CD4-positive, alpha-beta memory T cell (primary cell): Measurements from ENCODE around the gene PHYH. TPM values are rescaled to one million over a fixed set of nuclear protein-coding genes. Genes with fewer than 3 reads are reported as not detected.
"Not testable (repeated sequence)": the region's sequence is repeated elsewhere in the genome, so short reads cannot be mapped to it uniquely, and the experiment has no call there.

Source experiments
- CTCF ChIA-PET: fragments of 350-600 bp; sonication (Branson Sonifier 250); formaldehyde crosslinking; loops from one replicate; lab custom pipeline; 2021; ENCODE audit warnings: inconsistent platforms; ENCODE audit not compliant: partially characterized antibody; lab: Charles Lee
- POLR2A ChIA-PET: fragments of 350-600 bp; sonication (Branson Sonifier 250); formaldehyde crosslinking; loops from one replicate; lab custom pipeline; 2021; ENCODE audit not compliant: partially characterized antibody; lab: Charles Lee
- DNase-seq, 5 donors: peaks; one replicate each; pipeline versions ENCODE4 v3.0.0 to v3.0.0-alpha.2; 2020 to 2022; ENCODE audit warnings: mixed read lengths in 1 of 5
- H3K27ac ChIP-seq: one replicate; pipeline ENCODE4 v1.7.0; 2013; ENCODE audit warnings: low read depth, low read length
- H3K27me3 ChIP-seq: 2 replicates; pipeline ENCODE4 v1.7.0; 2013; ENCODE audit warnings: mild to moderate bottlenecking, low read length, moderate library complexity; ENCODE audit not compliant: insufficient read depth
- H3K36me3 ChIP-seq: 2 replicates; pipeline ENCODE4 v1.7.0; 2013; ENCODE audit warnings: mild to moderate bottlenecking, low read length, moderate library complexity; ENCODE audit not compliant: insufficient read depth
- H3K4me1 ChIP-seq: 2 replicates; pipeline ENCODE4 v1.7.0; 2013; ENCODE audit warnings: mild to moderate bottlenecking, low read length, moderate library complexity; ENCODE audit not compliant: insufficient read depth
- H3K4me3 ChIP-seq, 2 donors: one replicate each; pipeline ENCODE4 v1.7.0; 2013; ENCODE audit warnings: low read length in 2 of 2, mild to moderate bottlenecking in 1 of 2
- H3K9me3 ChIP-seq, 2 donors: one replicate each; pipeline ENCODE4 v1.7.0; 2013; ENCODE audit warnings: low read length in 2 of 2, control low read depth in 1 of 2; ENCODE audit not compliant: control insufficient read depth in 1 of 2
- H3K27ac Mint-ChIP-seq, 7 donors: one replicate each; pipeline ENCODE4 v1.8.0; 2020 to 2021; ENCODE audit warnings: mixed read lengths in 7 of 7, mild to moderate bottlenecking in 6 of 7, inconsistent platforms in 3 of 7, moderate library complexity in 3 of 7
- H3K27me3 Mint-ChIP-seq, 2 donors: one replicate each; pipeline ENCODE4 v1.8.0; 2020 to 2021; ENCODE audit warnings: mixed read lengths in 2 of 2
- H3K36me3 Mint-ChIP-seq, 2 donors: one replicate each; pipeline ENCODE4 v1.8.0; 2020 to 2021; ENCODE audit warnings: mixed read lengths in 2 of 2, inconsistent platforms in 1 of 2, mild to moderate bottlenecking in 1 of 2
- H3K4me1 Mint-ChIP-seq, 4 donors: one replicate each; pipeline ENCODE4 v1.8.0; 2020 to 2021; ENCODE audit warnings: mixed read lengths in 4 of 4, mild to moderate bottlenecking in 1 of 4
- H3K4me3 Mint-ChIP-seq, 8 donors: one replicate each; pipeline ENCODE4 v1.8.0; 2020 to 2021; ENCODE audit warnings: mixed read lengths in 8 of 8, mild to moderate bottlenecking in 7 of 8, moderate library complexity in 6 of 8, inconsistent platforms in 3 of 8
- H3K9me3 Mint-ChIP-seq, 8 donors: one replicate each; pipeline ENCODE4 v1.8.0; 2020 to 2021; ENCODE audit warnings: mixed read lengths in 8 of 8, mild to moderate bottlenecking in 5 of 8, inconsistent platforms in 3 of 8, moderate library complexity in 1 of 8
- intact Hi-C: fragments of 100-400 bp; cut with micrococcal nuclease; formaldehyde crosslinking; loops from one replicate; pipeline ENCODE4 v1.15.1; 2023
- polyA plus RNA-seq, 2 donors: library from polyadenylated mRNA; unstranded; fragments of 300-500 nt; fragmentation: Illumina TruSeq; gene quantifications; one replicate each; pipeline ENCODE4 v1.2.3, GENCODE V29; 2021
- total RNA-seq, 2 experiments: library from RNA; stranded (reverse); gene quantifications; one replicate each; pipeline ENCODE4 v1.2.3, GENCODE V29; 2021

The PHYH gene
- total and polyA plus RNA-seq, 4 experiments from 2014 or later: 8.7 to 19.3 (median 12.6) TPM

- Mint-ChIP-seq H3K27me3 (peaks cover 0 to 2% of the 10 kb centered on the region in 2 donors), H3K9me3 (no peaks in the 10 kb centered on the region), H3K36me3 (peaks cover 6 to 9% of the 10 kb centered on the region in 2 donors), H3K4me3 (no peak overlapping the region), H3K4me1 (peaks cover 0 to under 1% (median 0%) of the 10 kb centered on the region in 4 donors), H3K27ac (peak overlapping the region in 1 of 7 donors; percentile 15)
- ChIA-PET CTCF (interaction anchor here (1.7 kb wide), 1 partner anchor 10 kb away, joined by 5 read pairs; no protein-coding TSS in a partner anchor), POLR2A (no interaction called here)
- H3K27me3 ChIP-seq: no peaks in the 10 kb centered on the region
- no peak for DNase-seq
- H3K27ac ChIP-seq: no peak overlapping the region
- H3K4me1 ChIP-seq: no peaks in the 10 kb centered on the region
- no peak overlapping the region for H3K4me3 ChIP-seq
- no peaks in the 10 kb centered on the region for H3K9me3 ChIP-seq
- intact Hi-C loops: loop anchor here (5.0 kb wide), 1 partner anchor 50 kb away; no protein-coding TSS in a partner anchor
- H3K36me3 ChIP-seq: no peaks in the 10 kb centered on the region
These were observed 23.0 kb downstream of the PHYH start for GRCh38 chr10:13276749-13277365.

GRCh38 chr10:13276146-13276545 is 23.7 kb downstream of the PHYH start:
- H3K4me1 ChIP-seq, H3K36me3 ChIP-seq, H3K9me3 Mint-ChIP-seq, H3K4me1 Mint-ChIP-seq, DNase-seq, H3K36me3 Mint-ChIP-seq, POLR2A ChIA-PET, H3K4me3 Mint-ChIP-seq, H3K9me3 ChIP-seq, H3K27me3 ChIP-seq, H3K27me3 Mint-ChIP-seq, H3K4me3 ChIP-seq, H3K27ac ChIP-seq, H3K27ac Mint-ChIP-seq: not testable (repeated sequence)
- intact Hi-C loops: loop anchor here (5.0 kb wide), 1 partner anchor 49 kb away; no protein-coding TSS in a partner anchor
- CTCF ChIA-PET: interaction anchor here (1.7 kb wide), 1 partner anchor 9 kb away, joined by 5 read pairs; no protein-coding TSS in a partner anchor

- peak overlapping the region in 1 of 8 donors; percentile 17 for H3K4me3 Mint-ChIP-seq
These were observed 27.7 kb downstream of the PHYH start for GRCh38 chr10:13272164-13272571.

GRCh38 chr10:13271552-13272163 is 28.2 kb downstream of the PHYH start:
- ChIA-PET CTCF (interaction anchor here (0.7 to 3.7 kb wide), 3 partner anchors 28 to 79 kb away, joined by 3 to 21 read pairs (median 7); partner anchors contain the start of gene PHYH), POLR2A (interaction anchor here (1.6 to 2.0 kb wide), 2 partner anchors 28 to 30 kb away, joined by 4 to 6 read pairs; partner anchors contain the start of gene PHYH)
- Histone ChIP-seq H3K9me3 (no peaks in the 10 kb centered on the region), H3K36me3 (no peaks in the 10 kb centered on the region), H3K27ac (no peak overlapping the region), H3K27me3 (no peaks in the 10 kb centered on the region), H3K4me1 (peaks cover 8% of the 10 kb centered on the region), H3K4me3 (no peak overlapping the region)
- no peaks in the 10 kb centered on the region for H3K9me3 Mint-ChIP-seq
- H3K4me3 Mint-ChIP-seq: peak overlapping the region in 3 of 8 donors; percentile 17 to 18 (median 17)
- no peaks in the 10 kb centered on the region for H3K36me3 Mint-ChIP-seq
- peaks cover 0 to 2% of the 10 kb centered on the region in 2 donors for H3K27me3 Mint-ChIP-seq
- peak overlapping the region in 4 of 7 donors; percentile 37 to 81 (median 72) for H3K27ac Mint-ChIP-seq
- peaks cover 0 to 6% (median 4%) of the 10 kb centered on the region in 4 donors for H3K4me1 Mint-ChIP-seq
- peak; percentile 41 to 54 (median 49) for DNase-seq
- intact Hi-C loops: loop anchor here (1.0 kb wide), 2 partner anchors 31 to 80 kb away; no protein-coding TSS in a partner anchor

More at GRCh38 chr10:13272164-13272571, 27.7 kb downstream of the PHYH start:
- no peaks in the 10 kb centered on the region for H3K36me3 Mint-ChIP-seq
- peaks cover 0 to 6% (median 4%) of the 10 kb centered on the region in 4 donors for H3K4me1 Mint-ChIP-seq
- no peak for DNase-seq
- Histone ChIP-seq H3K4me3 (no peak overlapping the region), H3K4me1 (peaks cover 8% of the 10 kb centered on the region), H3K36me3 (no peaks in the 10 kb centered on the region), H3K27me3 (no peaks in the 10 kb centered on the region), H3K9me3 (no peaks in the 10 kb centered on the region), H3K27ac (no peak overlapping the region)
- POLR2A ChIA-PET: interaction anchor here (1.6 to 2.0 kb wide), 2 partner anchors 28 to 30 kb away, joined by 4 to 6 read pairs; partner anchors contain the start of gene PHYH
- H3K9me3 Mint-ChIP-seq: no peaks in the 10 kb centered on the region
- intact Hi-C loops: no loop called here
- peaks cover 0 to 2% of the 10 kb centered on the region in 2 donors for H3K27me3 Mint-ChIP-seq
- CTCF ChIA-PET: interaction anchor here (0.7 to 3.7 kb wide), 3 partner anchors 27 to 79 kb away, joined by 3 to 21 read pairs (median 7); partner anchors contain the start of gene PHYH
- peak overlapping the region in 1 of 7 donors; percentile 68 for H3K27ac Mint-ChIP-seq

GRCh38 chr10:13270877-13271551 is 28.9 kb downstream of the PHYH start:
- Mint-ChIP-seq H3K27ac (peak overlapping the region in 2 of 7 donors; percentile 44 to 81), H3K27me3 (peaks cover 1 to 4% of the 10 kb centered on the region in 2 donors), H3K4me1 (peaks cover 0 to 6% (median 4%) of the 10 kb centered on the region in 4 donors), H3K36me3 (no peaks in the 10 kb centered on the region), H3K9me3 (no peaks in the 10 kb centered on the region), H3K4me3 (no peak overlapping the region)
- intact Hi-C loops: loop anchor here (1.0 kb wide), 2 partner anchors 31 to 80 kb away; no protein-coding TSS in a partner anchor
- no peak overlapping the region for H3K4me3 ChIP-seq
- CTCF ChIA-PET: interaction anchor here (3.7 kb wide), 1 partner anchor 32 kb away, joined by 21 read pairs; no protein-coding TSS in a partner anchor
- DNase-seq: no peak
- no peak overlapping the region for H3K27ac ChIP-seq
- no peaks in the 10 kb centered on the region for H3K9me3 ChIP-seq
- no peaks in the 10 kb centered on the region for H3K36me3 ChIP-seq
- no peaks in the 10 kb centered on the region for H3K27me3 ChIP-seq
- POLR2A ChIA-PET: interaction anchor here (1.6 kb wide), 1 partner anchor 29 kb away, joined by 4 read pairs; the partner anchor contains the start of gene PHYH
- peaks cover 8% of the 10 kb centered on the region for H3K4me1 ChIP-seq

- Histone ChIP-seq H3K4me3 (no peak overlapping the region), H3K4me1 (peaks cover 8% of the 10 kb centered on the region), H3K27me3 (no peaks in the 10 kb centered on the region), H3K36me3 (no peaks in the 10 kb centered on the region), H3K27ac (no peak overlapping the region), H3K9me3 (no peaks in the 10 kb centered on the region)
- ChIA-PET POLR2A (no interaction called here), CTCF (no interaction called here)
- peaks cover 10 to 11% of the 10 kb centered on the region in 2 donors for H3K27me3 Mint-ChIP-seq
- peaks cover 0 to 6% (median 4%) of the 10 kb centered on the region in 4 donors for H3K4me1 Mint-ChIP-seq
- peak overlapping the region in 1 of 7 donors; percentile 79 for H3K27ac Mint-ChIP-seq
- no peak for DNase-seq
- no peaks in the 10 kb centered on the region for H3K9me3 Mint-ChIP-seq
- H3K4me3 Mint-ChIP-seq: no peak overlapping the region
- intact Hi-C loops: no loop called here
- H3K36me3 Mint-ChIP-seq: no peaks in the 10 kb centered on the region
These were observed 31.0 kb downstream of the PHYH start for GRCh38 chr10:13268841-13269240.
